ENCODE measurements around the gene WDR54.

WDR54 gene, protein sequence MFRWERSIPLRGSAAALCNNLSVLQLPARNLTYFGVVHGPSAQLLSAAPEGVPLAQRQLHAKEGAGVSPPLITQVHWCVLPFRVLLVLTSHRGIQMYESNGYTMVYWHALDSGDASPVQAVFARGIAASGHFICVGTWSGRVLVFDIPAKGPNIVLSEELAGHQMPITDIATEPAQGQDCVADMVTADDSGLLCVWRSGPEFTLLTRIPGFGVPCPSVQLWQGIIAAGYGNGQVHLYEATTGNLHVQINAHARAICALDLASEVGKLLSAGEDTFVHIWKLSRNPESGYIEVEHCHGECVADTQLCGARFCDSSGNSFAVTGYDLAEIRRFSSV
- long read RNA-seq, transcript WDR54-201 (10 exons, 1,147 nt): major isoform, 21 of 26 reads
- long read RNA-seq, partial matches to known transcripts: 1 of 26 reads
- long read RNA-seq, other reads (novel, unspliced or antisense): 2 of 26 reads

DNA sequence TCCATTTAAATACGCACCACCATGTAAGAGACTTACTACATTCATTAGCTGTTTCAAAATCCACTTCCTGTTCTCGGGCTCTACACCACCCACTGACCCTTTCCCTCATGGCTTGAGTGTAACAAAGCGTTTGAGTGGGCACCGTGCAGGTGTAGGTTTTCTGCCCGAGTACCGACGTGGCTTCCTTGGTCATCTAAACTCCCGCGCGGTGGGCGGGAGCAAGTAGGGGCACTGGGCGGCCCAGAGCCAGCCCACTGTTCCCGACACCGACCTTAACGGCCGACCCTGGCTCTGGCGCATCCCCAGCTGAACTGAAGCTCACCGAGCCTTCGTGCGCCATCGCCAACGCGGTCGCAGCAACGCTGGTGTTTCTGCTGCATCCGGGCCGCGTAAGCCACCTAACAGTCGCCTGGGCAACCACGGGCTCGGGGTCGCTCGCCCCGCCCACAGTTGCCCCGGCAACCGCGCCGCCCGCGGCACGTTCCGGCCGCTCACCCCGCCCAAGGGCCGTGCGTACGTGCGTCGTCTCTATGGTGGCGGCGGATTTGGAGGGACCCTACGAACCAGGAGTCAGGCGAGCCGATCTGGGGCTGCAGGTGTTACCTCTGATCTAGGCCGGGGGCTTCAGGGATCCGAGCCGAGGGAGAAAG lies at the start of gene WDR54, which contains the start of gene C2orf81:
Gene WDR54 (plus strand): TSS at position 510 of the 650 bp plus-strand sequence. CDS start 424 bp downstream, outside the sequence.
Gene C2orf81 (minus strand): TSS at position 399 of the 650 bp plus-strand sequence. CDS start 59 bp downstream, at position 340.
- TF ChIP-seq GABPA (IDR thresholded peaks at IDR 0.05; ENCODE audit: low read depth) (no peak), POLR2AphosphoS5 (IDR thresholded peaks at IDR 0.05; ENCODE audit: low read depth) (no peak), SPI1 (IDR thresholded peaks at IDR 0.05; ENCODE audit: borderline replicate concordance, low read depth) (peak; percentile 64; the same call in 1 of the 2 replicates)
- TF ChIP-seq, protein P1, sequence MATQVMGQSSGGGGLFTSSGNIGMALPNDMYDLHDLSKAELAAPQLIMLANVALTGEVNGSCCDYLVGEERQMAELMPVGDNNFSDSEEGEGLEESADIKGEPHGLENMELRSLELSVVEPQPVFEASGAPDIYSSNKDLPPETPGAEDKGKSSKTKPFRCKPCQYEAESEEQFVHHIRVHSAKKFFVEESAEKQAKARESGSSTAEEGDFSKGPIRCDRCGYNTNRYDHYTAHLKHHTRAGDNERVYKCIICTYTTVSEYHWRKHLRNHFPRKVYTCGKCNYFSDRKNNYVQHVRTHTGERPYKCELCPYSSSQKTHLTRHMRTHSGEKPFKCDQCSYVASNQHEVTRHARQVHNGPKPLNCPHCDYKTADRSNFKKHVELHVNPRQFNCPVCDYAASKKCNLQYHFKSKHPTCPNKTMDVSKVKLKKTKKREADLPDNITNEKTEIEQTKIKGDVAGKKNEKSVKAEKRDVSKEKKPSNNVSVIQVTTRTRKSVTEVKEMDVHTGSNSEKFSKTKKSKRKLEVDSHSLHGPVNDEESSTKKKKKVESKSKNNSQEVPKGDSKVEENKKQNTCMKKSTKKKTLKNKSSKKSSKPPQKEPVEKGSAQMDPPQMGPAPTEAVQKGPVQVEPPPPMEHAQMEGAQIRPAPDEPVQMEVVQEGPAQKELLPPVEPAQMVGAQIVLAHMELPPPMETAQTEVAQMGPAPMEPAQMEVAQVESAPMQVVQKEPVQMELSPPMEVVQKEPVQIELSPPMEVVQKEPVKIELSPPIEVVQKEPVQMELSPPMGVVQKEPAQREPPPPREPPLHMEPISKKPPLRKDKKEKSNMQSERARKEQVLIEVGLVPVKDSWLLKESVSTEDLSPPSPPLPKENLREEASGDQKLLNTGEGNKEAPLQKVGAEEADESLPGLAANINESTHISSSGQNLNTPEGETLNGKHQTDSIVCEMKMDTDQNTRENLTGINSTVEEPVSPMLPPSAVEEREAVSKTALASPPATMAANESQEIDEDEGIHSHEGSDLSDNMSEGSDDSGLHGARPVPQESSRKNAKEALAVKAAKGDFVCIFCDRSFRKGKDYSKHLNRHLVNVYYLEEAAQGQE (IDR thresholded peaks at IDR 0.05; ENCODE audit: insufficient replicate concordance, low read depth): no peak
- DNase-seq (ENCODE audit: low read depth in 1 of 2, low spot score in 1 of 2): peak; percentile 74 to 85
- H3K27ac ChIP-seq (replicated peaks): peak within 1 kb of the TSS; percentile 40
- H3K27me3 ChIP-seq (ENCODE audit: insufficient read depth, poor library complexity, severe bottlenecking): peaks cover 5% of the 10 kb centered on the region
- H3K4me3 ChIP-seq (replicated peaks; ENCODE audit: insufficient read depth, low read length): peak within 1 kb of the TSS; percentile 92

DNA sequence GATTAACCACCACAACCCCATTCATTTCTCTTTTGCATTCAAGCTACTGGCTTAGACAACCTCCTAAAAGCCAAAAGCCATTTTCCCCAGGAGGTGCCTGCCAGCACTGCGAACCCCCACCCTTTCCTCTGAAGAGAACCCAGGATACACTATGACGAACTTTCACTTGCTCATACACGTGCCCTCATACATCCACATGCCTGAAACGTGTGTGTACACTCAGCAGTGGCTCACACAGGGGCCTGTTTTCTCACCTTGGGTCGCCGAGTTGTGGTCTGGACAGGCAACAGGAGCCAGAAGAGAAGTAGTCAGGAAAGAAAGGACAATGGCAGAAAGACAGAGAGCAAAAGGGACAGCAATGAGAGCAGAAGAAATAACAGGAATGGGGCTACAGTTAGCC lies 48.9 kb upstream of the WDR54 start:
- no peak overlapping the region for H3K27ac ChIP-seq (replicated peaks)
- no peak for TF ChIP-seq GABPA (IDR thresholded peaks at IDR 0.05; ENCODE audit: low read depth)
- TF ChIP-seq, protein P2, sequence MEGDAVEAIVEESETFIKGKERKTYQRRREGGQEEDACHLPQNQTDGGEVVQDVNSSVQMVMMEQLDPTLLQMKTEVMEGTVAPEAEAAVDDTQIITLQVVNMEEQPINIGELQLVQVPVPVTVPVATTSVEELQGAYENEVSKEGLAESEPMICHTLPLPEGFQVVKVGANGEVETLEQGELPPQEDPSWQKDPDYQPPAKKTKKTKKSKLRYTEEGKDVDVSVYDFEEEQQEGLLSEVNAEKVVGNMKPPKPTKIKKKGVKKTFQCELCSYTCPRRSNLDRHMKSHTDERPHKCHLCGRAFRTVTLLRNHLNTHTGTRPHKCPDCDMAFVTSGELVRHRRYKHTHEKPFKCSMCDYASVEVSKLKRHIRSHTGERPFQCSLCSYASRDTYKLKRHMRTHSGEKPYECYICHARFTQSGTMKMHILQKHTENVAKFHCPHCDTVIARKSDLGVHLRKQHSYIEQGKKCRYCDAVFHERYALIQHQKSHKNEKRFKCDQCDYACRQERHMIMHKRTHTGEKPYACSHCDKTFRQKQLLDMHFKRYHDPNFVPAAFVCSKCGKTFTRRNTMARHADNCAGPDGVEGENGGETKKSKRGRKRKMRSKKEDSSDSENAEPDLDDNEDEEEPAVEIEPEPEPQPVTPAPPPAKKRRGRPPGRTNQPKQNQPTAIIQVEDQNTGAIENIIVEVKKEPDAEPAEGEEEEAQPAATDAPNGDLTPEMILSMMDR (IDR thresholded peaks at IDR 0.05; ENCODE audit: insufficient read depth, low read length): no peak
- TF ChIP-seq SPI1 (IDR thresholded peaks at IDR 0.05; ENCODE audit: borderline replicate concordance, low read depth): no peak
- TF ChIP-seq POLR2AphosphoS5 (IDR thresholded peaks at IDR 0.05; ENCODE audit: low read depth): no peak
- TF ChIP-seq, protein P1 (IDR thresholded peaks at IDR 0.05; ENCODE audit: insufficient replicate concordance, low read depth): no peak
- H3K27me3 ChIP-seq (ENCODE audit: insufficient read depth, poor library complexity, severe bottlenecking): no peaks in the 10 kb centered on the region
- no peak for DNase-seq (ENCODE audit: low read depth in 1 of 2, low spot score in 1 of 2)
- no peak overlapping the region for H3K4me3 ChIP-seq (replicated peaks; ENCODE audit: insufficient read depth, low read length)

DNA sequence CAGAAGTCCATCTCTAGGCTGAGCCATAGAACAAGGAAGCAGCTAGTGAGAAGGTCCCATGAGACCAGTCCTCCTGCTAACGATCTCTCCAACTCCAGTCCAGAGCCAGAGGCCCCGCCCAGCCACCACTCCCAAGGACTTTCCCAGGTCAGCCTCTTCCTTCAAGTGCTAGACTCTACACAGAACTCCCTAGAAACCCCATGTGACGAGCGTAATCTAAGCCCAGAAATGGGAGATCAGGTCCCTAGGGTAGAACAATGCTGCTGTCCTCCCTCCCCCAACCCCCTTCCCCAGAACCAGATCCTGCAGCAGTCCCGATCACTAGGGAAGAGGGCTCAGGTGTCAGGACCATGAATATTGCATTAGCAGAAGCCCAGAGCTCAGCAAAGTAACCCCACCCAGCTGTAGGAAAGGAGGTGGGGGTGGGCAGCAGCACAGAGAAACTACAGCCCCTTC lies 48.3 kb upstream of the WDR54 start:
- no peaks in the 10 kb centered on the region for H3K27me3 ChIP-seq (ENCODE audit: insufficient read depth, poor library complexity, severe bottlenecking)

More for the DNA sequence above, 48.3 kb upstream of the WDR54 start:
- TF ChIP-seq SPI1 (IDR thresholded peaks at IDR 0.05; ENCODE audit: borderline replicate concordance, low read depth) (no peak), GABPA (IDR thresholded peaks at IDR 0.05; ENCODE audit: low read depth) (no peak), POLR2AphosphoS5 (IDR thresholded peaks at IDR 0.05; ENCODE audit: low read depth) (no peak)
- TF ChIP-seq, protein P2 (IDR thresholded peaks at IDR 0.05; ENCODE audit: insufficient read depth, low read length): no peak
- TF ChIP-seq, protein P1 (IDR thresholded peaks at IDR 0.05; ENCODE audit: insufficient replicate concordance, low read depth): no peak
- DNase-seq (ENCODE audit: low read depth in 1 of 2, low spot score in 1 of 2): no peak
- Histone ChIP-seq H3K4me3 (replicated peaks; ENCODE audit: insufficient read depth, low read length) (no peak overlapping the region), H3K27ac (replicated peaks) (no peak overlapping the region)

Measured in HL-60 (cell line).